Measurements from ENCODE around the gene IL20.
A peak's percentile ranks its signal among the peaks of the same experiment; 100 is the strongest.

IL20 gene, protein sequence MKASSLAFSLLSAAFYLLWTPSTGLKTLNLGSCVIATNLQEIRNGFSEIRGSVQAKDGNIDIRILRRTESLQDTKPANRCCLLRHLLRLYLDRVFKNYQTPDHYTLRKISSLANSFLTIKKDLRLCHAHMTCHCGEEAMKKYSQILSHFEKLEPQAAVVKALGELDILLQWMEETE

DNA sequence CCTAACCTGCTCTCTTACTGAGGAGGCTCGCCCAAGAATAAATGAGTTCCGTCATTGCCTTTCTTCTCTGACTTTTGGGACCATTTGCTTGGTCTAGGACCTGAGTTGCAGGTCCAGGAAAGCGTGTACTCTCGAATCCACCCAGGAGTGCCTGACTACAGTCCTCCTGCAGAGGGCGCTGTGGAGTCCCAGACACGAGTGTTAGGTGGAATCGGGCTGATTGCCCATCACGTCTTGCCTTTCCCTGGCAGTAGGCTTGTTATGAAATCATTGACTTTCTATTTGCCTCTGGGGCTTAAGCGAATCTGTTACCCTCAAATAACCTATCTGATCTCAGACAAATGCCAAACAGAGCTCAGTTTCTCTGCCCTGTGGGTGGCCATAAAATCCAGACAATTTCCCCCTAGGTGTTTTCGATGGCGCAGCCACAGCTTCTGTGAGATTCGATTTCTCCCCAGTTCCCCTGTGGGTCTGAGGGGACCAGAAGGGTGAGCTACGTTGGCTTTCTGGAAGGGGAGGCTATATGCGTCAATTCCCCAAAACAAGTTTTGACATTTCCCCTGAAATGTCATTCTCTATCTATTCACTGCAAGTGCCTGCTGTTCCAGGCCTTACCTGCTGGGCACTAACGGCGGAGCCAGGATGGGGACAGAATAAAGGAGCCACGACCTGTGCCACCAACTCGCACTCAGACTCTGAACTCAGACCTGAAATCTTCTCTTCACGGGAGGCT is at the start of gene IL20:
Gene IL20 (plus strand): TSS at position 685 of the 733 bp plus-strand sequence. CDS start 230 bp downstream, outside the sequence.
- peak; percentile 62 for DNase-seq

DNA sequence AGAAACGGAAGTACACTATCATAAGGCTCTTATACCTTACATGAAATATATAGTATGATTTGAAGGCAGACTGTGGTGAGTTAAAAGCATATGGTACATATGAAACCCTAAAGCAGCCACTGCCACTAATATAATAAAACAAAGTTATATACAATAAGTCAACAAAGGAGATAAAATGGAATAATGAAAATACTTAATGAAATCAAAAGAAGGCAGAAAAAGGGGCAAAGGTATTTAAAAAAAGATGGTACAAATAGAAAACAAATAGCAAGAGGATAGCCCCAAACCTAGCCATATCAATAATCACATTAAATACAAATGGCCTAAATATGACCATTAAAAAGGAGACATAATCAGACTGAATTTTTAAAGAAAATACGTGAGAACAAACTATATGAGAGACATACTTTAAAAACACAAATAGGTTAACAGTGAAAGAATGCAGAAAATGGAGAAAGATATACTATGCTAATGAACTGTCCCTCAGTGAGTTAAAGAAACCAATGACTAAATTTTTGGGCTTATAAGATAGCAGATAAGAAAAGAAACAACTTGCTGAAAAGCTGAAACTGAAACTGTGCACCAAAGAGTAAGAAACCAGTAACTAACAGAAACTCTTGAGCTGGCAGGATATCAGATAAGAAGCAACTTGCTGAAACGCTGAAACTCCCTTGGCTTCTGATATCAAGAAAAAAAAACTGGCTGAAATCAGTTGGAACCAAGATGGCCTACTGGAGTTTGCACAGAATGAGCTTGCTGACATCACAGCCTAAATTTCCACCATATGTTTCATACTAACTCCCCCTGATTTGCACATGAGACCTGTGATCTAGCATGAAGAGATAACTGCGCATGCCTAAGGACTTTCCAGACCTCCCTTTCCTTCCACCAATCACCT is 48.8 kb upstream of the IL20 start:
- DNase-seq = peak; percentile 54

DNA sequence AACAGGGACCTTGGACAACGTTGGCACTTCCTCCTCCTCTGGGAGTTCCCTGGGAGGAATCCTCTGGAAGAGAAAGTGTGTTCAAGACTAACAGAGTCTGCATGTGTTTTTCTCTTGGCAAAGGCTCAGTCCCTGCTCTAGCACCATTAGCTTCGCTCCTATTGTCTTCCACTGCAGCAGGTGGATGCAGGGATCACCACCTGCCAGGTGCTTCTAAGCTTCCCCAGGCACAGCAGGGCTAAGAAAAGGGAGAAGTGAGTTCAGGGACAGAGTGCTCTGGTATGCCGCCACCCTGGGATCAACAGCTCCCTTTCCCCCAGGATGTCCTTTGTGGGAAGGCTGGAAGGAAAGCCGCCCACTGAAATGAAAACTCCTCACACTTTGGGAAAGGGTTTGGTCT is 43.9 kb upstream of the IL20 start:
- no peak for DNase-seq

DNA sequence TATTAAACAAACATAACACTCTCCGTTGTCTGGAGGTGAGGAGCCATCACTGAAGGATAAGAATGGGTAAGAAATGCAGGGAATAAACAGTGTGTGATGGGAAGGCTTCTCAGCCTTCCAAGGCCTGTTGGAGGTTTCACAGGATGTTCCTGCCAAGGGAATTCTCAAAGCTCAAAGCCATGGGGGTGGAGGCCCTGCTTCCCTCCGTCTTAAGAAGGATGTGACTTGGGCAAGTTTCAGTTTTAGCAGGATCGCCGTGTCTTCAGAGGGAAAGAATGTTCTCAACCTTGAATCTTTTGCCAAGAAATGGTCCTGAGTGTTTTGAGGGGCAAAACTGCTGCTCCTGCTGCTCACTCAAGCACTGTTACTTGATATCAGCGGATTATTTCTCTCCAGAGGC is 41.7 kb upstream of the IL20 start:
- DNase-seq = no peak

DNA sequence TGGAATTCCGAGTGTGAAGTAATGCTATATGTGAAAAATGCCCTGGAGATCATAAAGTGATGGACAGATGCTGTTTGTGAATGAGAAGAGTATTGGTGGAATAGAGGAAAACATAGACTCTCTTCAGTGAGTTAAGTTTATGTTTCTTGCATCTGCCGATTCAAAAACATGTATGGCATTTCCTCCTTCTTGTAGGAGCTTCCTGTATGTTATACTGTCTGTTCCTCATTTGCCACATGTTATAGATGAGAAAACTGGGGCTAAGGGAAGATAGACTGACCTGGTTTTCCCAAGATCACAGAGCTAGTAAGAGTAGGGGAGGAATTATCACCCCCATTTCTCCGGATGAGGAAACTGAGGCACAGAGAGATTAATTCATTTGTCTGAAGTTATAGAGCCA is 41.1 kb upstream of the IL20 start:
- peak; percentile 73 for DNase-seq

DNA sequence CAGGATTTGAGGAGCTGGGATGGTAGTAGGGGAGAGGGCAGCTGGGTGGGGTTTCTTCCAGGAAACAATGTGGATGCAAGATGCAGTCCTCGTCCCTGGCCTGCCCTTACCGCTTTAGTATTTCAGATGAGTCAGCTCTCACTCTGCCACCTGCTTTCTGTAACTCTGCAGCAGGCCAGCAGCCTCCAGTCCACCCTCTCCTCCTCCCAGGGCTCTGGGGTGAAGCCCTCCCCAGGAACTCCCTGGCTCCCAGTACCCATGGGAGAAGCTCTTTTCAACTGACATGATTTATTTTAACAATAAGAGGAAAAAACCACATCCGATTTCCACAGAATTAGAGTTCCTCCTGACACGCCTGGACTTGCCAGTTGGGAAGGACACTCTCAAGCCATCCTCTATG is 39.0 kb upstream of the IL20 start:
- peak; percentile 43 for DNase-seq

DNA sequence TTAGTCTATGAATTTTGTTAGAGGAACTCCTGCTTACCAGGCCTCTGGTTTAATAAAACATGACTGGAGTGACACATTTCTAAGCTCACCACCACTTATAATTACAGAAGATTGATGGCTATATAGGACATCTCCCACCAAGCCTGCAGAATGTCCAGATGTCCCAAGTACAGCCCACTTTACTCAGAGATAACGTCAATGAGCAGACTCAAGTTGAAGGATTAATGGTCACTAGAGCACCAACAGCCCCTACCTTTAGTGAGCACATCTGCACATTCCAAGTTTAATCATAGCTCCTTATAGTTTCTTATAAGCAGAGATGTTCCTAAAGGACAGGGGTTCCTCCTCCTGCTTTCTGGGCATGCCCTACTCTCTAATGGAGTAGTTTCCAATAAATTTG is 37.4 kb upstream of the IL20 start:
- no peak for DNase-seq

DNA sequence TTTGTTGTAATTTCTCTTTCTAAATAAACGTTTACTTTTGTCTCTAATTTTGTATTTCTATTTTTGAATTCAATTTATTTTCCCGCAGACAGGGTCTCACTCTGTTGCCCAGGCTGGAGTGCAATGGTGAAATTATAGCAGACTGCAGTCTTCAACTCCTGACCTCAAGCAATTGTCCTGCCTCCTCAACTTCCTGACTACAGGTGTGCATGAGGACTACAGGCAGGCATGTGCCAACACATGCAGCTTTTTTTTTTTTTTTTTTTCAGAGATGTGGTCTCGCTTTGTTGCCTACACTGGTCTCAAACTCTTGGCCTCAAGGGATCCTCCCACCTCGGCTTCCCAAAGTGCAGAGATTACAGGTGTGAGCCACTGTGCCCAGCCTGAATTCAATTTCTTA is 36.7 kb upstream of the IL20 start:
- no peak for DNase-seq

DNA sequence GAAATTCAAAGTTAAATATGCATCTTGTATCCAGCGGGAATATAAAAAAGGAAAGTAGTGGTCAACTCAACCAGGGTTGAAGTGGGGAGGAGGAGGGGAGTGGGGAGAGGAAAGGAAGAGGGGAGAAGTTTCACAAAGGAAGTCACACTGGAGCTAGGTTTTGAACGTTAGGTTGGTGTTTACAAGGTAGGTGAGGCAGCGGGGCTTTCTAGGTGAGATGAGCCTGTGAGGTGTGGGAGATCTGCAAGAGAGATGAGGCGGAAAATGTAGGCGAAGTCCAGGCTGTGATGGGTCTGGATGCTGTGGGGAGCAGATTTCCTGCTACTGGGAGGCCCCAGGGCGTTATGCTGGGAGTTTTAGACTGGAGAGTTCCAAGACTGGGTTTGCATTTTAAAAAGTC is 36.1 kb upstream of the IL20 start:
- no peak for DNase-seq

DNA sequence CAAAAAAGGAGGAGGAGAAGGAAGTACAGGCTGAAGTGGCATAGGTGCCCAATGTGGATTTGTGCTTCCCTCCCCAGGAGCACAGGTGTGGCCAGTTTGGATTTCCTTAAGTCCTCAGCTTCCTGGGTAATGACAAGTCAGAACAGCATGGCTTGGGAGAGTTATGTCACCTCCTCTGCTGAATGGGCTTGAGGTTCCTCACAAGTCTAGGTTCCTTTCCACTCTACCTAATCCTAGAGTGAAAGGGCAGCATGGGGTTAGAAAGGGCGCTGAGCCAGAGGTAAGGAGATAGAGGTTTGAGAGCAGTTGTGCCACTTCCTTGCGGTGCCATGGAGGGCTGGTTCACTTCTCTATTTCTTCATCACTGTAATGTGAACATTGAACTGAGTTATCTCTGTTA is 35.5 kb upstream of the IL20 start:
- DNase-seq = peak; percentile 88

DNA sequence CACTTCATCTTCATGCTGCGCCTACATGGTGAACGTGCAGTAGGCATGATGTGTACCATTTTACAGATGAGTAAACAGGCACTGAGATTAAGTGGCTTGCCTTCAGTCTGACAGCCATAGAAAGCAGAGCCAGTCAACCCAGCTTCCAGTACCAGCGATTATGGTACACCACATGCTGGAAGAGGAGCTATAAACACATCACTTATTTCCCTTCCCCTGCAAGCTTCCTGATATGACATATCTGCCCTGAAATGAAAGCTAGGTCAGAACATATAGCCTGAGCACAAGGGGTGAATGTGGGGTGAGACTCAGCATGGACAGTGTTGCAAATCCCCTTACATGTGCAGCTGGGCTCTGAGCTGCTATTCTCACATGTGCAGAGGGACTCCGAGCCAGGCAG is 33.8 kb upstream of the IL20 start:
- DNase-seq = peak; percentile 82

DNA sequence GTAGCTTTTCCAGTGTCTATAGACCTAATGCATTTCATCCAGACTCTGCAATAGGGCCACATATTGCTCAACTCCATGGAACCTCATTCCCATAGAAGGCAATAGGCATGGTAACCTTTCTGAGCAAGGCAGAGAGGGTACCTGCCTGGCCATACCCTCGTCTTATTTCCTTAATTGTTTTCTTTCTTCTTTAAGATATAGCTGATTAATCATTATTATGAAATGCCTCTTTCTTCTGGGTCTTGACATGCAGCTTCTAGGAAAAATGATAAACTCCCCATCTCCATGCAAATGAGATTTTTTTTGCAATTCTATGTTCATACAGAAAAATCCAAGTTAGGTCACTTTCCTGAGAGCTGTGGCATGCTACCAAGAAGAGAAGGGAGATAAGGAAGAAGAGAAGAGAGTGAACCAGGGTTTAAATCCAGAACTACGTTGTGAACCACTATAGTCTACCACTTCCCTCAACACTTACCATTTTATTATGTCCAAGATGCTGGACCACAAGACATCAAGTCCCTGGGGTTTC is 33.0 kb upstream of the IL20 start:
- peak; percentile 53 for DNase-seq

DNA sequence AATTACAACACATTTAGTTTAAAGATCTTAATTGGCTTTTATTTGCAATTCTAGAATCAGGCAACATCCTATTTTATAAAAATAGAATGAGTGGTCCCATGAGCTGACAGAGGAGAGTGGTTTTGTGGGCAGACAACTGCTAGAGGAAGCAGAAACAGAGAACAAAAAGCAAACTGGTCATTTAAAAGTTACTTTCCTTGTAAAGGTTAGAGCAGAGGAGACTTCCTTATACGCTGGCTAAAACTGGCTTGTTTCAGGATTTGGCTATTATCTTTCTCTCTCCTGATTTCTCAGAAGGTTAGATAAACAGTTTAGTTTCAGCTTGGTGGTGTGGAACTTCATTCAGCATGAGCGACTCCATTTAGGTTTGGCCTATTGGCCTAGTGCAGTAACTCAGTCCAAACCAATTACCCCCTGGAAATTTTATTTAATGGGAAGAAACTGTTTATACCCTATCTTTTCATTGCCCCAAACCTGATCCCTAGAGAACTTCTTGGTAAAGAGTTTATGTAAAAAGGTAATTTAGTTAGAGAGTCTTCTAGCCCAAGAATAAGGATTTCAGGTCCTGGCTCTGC is 32.2 kb upstream of the IL20 start:
- DNase-seq = peak; percentile 94

DNA sequence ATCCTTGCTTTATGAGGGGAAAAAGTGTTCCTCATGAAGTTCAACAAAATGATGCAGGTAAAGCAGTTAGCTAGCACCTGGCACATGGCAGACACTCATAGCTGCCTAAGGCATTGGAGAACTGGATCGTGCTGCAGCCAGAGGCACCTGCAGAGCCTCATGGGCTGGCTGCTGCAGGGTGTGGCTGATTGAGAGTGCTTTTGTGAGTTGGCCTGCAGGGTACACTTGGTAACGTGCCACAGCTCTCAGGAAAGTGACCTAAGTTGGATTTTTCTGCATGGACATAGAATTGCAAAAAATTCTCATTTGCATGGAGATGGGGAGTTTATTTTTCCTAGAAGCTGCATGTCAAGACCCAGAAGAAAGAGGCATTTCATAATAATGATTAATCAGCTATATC is 31.6 kb upstream of the IL20 start:
- no peak for DNase-seq

DNA sequence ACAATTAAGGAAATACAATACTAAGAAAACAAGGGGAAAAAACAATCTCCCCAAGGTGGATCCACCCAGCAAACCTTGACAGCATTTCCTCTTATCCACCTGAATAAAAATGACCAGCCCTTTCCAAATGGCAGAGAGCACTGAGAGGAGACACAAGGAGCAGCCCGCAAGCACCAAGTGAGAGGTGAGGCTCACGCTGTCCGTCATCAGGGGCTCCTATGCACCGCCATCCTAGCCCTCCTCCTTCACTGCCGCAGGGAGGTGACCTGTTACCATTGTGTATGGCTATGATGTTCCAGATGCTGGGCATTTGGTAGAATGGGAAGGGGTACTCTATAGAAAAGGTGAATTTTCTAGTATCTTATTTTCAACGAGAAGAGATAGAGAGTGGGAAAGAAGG is 31.2 kb upstream of the IL20 start:
- DNase-seq = no peak

DNA sequence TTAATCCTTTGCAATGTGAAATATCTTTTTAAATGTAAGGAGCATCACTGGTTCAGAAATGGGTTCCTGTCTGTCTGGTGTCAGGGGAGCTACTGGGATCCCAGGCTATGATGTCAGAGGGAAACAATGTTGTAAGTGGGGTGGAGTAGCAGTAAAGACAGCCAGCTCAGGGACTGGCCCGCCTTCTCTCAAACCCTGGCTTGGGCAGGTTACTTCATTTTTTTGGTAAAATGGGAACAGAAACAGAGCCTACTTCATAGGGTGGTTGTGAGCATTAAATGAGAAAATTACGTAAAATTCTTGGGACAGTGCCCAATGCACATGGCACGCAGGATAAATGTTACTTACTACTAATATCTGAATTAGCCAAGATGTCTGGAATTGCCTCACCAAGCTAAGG is 30.7 kb upstream of the IL20 start:
- DNase-seq = peak; percentile 97

DNA sequence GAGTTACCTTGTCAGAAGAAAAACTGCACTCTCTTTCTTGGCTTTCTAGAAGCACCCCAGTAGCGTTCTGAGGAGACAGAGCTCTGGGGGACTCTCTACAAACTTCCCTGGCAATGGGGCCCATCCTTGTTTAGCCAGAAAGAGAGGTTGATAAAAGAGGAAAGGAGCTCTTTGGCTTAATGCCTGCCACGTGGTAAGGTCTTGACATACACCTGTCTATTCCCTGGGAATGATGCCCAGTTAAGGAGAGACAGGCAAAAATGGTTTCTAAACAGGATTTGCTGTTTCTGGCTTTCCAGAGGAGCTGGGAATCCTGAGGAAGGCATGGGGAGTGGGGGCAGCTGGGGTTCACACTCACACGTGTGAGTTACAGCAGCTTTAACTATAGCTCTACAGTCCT is 30.2 kb upstream of the IL20 start:
- DNase-seq = no peak

DNA sequence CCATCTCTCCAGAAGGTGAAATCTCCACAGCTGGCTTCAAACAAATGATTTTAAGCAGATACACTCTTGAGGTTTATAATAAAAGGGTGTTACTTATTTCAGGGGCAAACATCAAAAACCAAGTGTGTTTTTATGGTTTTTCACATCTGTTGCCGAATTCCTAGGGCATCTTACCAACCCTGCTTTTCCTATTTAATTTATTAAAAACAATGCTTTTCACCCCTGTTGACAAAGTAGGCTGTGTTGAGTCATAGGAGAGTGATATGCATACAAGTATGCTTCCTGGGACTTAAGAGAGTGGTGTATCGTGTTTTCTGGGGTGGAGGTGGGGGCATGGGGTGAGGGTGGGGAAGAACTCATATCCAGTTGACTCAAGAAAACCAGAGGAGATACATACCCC is 29.3 kb upstream of the IL20 start:
- no peak for DNase-seq

DNA sequence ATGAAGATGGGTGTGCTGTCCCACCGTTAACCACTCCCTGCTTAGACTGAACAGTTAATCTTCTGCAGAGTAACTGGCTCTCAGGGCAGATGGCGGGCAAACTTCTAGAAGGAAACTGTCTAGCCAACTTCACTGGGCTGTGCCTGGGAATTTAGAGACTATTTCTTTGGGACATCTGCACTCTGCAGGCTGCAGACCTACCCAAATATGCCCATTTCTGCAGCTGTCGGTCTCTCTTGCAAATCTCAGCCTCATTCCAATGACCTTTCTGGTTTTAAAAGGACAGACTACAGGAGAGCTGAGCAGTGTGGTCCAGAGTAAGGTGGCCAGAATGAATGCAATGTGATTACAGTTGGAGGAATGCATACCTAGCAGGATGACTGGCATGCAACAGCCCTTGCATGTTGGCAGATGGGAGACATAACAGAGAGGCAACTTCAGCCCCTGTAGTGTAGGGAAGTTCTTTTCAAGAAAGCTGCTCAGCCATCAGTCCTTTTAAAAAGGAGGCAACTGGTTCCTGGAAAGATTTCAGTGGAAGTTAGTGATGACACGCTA is 26.3 kb upstream of the IL20 start:
- no peak for DNase-seq

DNA sequence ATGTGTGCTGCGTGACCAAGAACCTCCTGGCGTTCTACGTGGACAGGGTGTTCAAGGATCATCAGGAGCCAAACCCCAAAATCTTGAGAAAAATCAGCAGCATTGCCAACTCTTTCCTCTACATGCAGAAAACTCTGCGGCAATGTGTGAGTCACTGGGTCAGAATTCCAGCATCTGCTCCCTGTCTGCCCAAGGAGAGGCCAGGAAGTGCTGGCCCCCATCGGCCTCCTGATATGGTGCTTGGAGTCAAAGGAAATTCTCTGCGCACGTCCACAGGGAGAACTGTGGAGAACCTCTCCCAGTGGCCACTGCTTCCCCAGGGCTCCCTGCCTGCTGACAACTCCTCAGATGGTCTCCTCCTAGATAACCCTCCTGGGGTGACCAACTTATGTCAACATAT is 25.6 kb upstream of the IL20 start:
- no peak for DNase-seq

DNA sequence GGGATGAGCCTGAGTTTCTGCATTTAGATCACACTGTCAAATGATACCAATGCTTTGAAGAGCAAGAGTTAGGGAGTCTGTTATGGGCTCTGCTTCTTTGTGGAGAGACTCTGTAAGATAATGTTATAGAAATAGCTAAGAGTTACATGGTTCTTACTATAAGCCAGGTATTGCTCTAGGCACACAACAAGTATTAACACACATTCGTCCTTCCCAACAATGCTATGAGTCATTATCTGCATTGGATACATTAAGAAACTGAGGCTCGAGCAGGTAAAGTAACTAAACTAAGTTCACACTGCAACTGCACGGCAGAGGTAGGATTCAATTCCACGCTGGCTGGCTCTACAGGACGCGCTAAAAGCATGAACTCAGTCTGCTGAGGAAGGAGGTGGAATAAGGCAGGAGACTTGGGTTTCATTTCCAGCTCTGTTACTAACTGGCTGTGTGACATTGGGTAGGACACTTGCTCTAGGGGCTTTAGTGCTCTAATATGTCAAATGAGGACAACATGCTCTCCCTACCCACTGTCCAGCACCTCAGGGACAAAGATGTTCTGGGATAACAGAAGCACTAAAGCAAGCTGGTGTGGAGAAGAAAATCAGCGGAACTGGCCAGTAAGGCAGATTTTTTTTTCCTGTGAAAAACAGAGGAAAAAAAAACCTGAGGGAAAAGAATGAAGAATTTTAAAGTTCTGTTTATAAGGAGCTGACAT is 23.7 kb upstream of the IL20 start:
- DNase-seq = no peak

DNA sequence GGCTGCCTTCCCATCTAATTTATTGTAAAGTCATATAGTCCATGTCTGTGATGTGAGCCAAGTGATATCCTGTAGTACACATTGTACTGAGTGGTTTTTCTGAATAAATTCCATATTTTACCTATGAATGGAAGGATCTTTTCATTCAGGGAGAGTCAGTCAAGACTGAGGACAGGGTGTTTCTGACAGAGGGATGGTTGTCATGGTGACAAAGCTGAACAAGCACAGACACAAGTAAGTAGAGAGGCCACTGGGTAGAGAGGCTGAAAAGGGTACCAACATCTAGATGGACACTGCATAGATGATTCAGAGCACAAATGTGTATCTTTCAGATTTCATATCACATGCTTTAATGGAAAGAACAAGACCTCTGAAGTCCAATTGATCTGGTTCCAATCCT is 22.6 kb upstream of the IL20 start:
- DNase-seq = no peak

Data from MV-4-11 (cell line).